Activated naive CD8-positive, alpha-beta T cell treated with anti-CD3 and anti-CD28 coated beads, Interleukin-2, amount 50 U/mL, for 24 hours (primary cell): ENCODE data around the gene SLC16A13.

Source experiments
- ATAC-seq: fragments of 150-1000 bp; cut with Tn5 transposase; one replicate; pipeline ENCODE4 v1.10.0; 2021
- DNase-seq: peaks from one replicate; pipeline ENCODE4 v3.0.0; 2021
- H3K27ac Mint-ChIP-seq: one replicate; pipeline ENCODE4 v1.8.0; 2021; ENCODE audit warnings: mild to moderate bottlenecking, mixed read lengths
- H3K27me3 Mint-ChIP-seq: one replicate; pipeline ENCODE4 v1.8.0; 2021; ENCODE audit warnings: mixed read lengths
- H3K36me3 Mint-ChIP-seq: one replicate; pipeline ENCODE4 v1.8.0; 2021; ENCODE audit warnings: low read depth, mixed read lengths
- H3K4me1 Mint-ChIP-seq: one replicate; pipeline ENCODE4 v1.8.0; 2021; ENCODE audit warnings: mixed read lengths
- H3K4me3 Mint-ChIP-seq: one replicate; pipeline ENCODE4 v1.8.0; 2021; ENCODE audit warnings: mild to moderate bottlenecking, moderate library complexity, mixed read lengths
- H3K9me3 Mint-ChIP-seq: one replicate; pipeline ENCODE4 v1.8.0; 2021; ENCODE audit warnings: mixed read lengths

SLC16A13 gene

DNA sequence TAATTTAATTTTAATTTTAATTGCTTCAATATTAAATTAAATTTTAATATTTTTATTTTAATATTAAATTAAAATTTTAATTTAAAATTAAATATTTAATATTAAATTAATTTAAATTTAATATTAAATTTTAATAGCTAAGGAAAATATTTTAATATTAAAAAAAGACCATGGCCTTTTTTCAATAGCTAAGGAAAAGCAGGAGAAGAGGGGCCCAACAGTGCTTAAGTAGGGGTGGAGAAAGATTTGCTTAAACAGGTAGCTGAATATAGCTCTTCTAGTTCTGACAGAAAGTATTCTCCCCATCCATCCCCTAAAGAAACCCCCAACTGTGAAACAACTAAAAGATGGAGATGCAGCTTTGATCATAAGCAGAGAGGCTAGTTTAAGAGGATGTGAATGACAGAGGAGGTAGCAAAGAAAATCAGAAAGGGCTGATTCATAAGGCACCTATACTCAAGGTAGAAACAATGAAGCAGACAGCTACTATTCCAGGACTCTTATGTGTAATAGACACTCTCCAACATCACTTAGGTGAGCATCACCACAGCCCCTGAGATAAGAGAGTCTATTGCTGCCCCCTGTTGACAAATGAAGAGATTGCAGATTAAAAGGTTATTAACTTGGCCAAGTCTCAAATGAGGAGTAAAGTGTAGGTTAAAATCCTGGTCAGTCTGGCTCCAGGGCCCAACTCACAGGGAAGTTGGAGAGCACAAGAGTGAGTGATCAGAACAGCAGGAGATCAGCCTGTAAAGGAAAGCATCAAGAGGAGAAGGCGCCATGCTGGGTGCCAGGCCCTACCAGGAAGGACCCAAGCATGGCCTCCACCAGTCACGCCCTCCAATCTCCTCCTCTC, 31.2 kb upstream of the SLC16A13 start:
- peaks cover 12% of the 10 kb centered on the region for H3K4me1 Mint-ChIP-seq
- DNase-seq (no peak), ATAC-seq (peak; percentile 95)
- no peaks in the 10 kb centered on the region for H3K9me3 Mint-ChIP-seq
- H3K27ac Mint-ChIP-seq = no peak overlapping the region
- H3K36me3 Mint-ChIP-seq = peaks cover 15% of the 10 kb centered on the region
- no peaks in the 10 kb centered on the region for H3K27me3 Mint-ChIP-seq
- H3K4me3 Mint-ChIP-seq = no peak overlapping the region

DNA sequence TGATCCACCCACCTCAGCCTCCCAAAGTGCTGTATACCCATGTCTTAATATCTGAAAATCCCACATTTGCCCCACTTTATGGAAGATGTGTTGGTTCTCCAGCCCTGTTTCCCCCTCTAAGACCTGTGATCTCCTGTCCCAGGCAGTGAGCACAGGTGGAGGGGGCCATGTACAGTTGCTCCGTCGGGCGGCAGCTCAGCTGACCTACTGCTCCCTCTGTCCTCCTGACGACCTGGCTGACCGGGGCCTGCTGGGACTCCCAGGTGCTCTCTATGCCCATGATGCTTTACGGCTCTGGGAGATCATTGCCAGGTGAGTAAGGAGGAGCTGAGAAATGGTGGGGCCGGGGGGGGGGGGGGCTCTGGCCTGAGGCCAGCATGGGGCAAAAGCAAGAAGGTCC, 30.1 kb upstream of the SLC16A13 start:
- DNase-seq (no peak), ATAC-seq (no peak)
- peaks cover 15% of the 10 kb centered on the region for H3K36me3 Mint-ChIP-seq
- H3K4me3 Mint-ChIP-seq = no peak overlapping the region
- H3K27me3 Mint-ChIP-seq = no peaks in the 10 kb centered on the region
- no peaks in the 10 kb centered on the region for H3K9me3 Mint-ChIP-seq
- H3K4me1 Mint-ChIP-seq = peaks cover 20% of the 10 kb centered on the region
- H3K27ac Mint-ChIP-seq = no peak overlapping the region

DNA sequence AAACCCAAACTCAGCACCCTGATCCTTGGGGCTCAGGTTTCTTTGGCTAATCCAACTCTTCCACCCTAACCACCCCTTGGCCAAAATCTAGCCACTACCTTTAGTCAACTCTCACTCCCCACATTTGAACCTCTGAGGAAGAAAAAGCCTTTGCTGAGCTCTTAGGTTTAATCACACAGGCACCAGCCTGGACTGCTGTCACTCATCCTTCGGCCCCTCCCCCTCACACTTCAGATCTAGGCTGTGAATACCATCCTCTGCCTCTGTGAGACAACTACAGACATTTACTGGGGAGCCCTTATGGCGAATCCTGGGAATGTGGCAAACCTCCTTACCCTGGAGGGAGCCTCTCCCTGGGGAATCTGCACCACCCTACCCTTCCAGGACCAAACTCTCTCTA, 28.7 kb upstream of the SLC16A13 start:
- H3K27me3 Mint-ChIP-seq = peaks cover under 1% of the 10 kb centered on the region
- H3K4me1 Mint-ChIP-seq = peaks cover 34% of the 10 kb centered on the region
- H3K36me3 Mint-ChIP-seq = peaks cover 9% of the 10 kb centered on the region
- ATAC-seq (no peak), DNase-seq (no peak)
- no peaks in the 10 kb centered on the region for H3K9me3 Mint-ChIP-seq
- H3K27ac Mint-ChIP-seq = no peak overlapping the region
- no peak overlapping the region for H3K4me3 Mint-ChIP-seq

- H3K4me1 Mint-ChIP-seq = peaks cover 45% of the 10 kb centered on the region
These were observed 25.3 kb upstream of the SLC16A13 start for GRCh38 chr17:7010523-7010922.

GRCh38 chr17:7011415-7011814, 24.4 kb upstream of the SLC16A13 start:
- peak overlapping the region; percentile 100 for H3K27ac Mint-ChIP-seq
- H3K9me3 Mint-ChIP-seq = no peaks in the 10 kb centered on the region
- ATAC-seq (no peak), DNase-seq (no peak)
- peaks cover 54% of the 10 kb centered on the region for H3K4me1 Mint-ChIP-seq
- H3K27me3 Mint-ChIP-seq = peaks cover 3% of the 10 kb centered on the region
- peaks cover 16% of the 10 kb centered on the region for H3K36me3 Mint-ChIP-seq
- H3K4me3 Mint-ChIP-seq = peak overlapping the region; percentile 90

More at GRCh38 chr17:7010523-7010922, 25.3 kb upstream of the SLC16A13 start:
- DNase-seq = no peak
- no peaks in the 10 kb centered on the region for H3K9me3 Mint-ChIP-seq
- peak overlapping the region; percentile 45 for H3K27ac Mint-ChIP-seq
- peaks cover 3% of the 10 kb centered on the region for H3K27me3 Mint-ChIP-seq
- peak overlapping the region; percentile 90 for H3K4me3 Mint-ChIP-seq
- peaks cover 16% of the 10 kb centered on the region for H3K36me3 Mint-ChIP-seq
- no peak for ATAC-seq

- DNase-seq (no peak), ATAC-seq (no peak)
- Mint-ChIP-seq H3K27ac (peak overlapping the region; percentile 100), H3K4me3 (peak overlapping the region; percentile 90), H3K27me3 (peaks cover 3% of the 10 kb centered on the region), H3K9me3 (no peaks in the 10 kb centered on the region), H3K36me3 (peaks cover 16% of the 10 kb centered on the region), H3K4me1 (peaks cover 59% of the 10 kb centered on the region)
These were observed 23.9 kb upstream of the SLC16A13 start for GRCh38 chr17:7011942-7012254.

GRCh38 chr17:7014261-7014994, 21.4 kb upstream of the SLC16A13 start:
- Mint-ChIP-seq H3K9me3 (no peaks in the 10 kb centered on the region), H3K27me3 (peaks cover 3% of the 10 kb centered on the region), H3K36me3 (peaks cover 20% of the 10 kb centered on the region), H3K4me1 (peaks cover 68% of the 10 kb centered on the region), H3K27ac (peak overlapping the region; percentile 100), H3K4me3 (peak overlapping the region; percentile 90)
- DNase-seq (peak; percentile 96), ATAC-seq (peak; percentile 87)

- H3K36me3 Mint-ChIP-seq = peaks cover 20% of the 10 kb centered on the region
- peaks cover 62% of the 10 kb centered on the region for H3K4me1 Mint-ChIP-seq
- peak overlapping the region; percentile 90 for H3K4me3 Mint-ChIP-seq
- ATAC-seq (peak; percentile 45), DNase-seq (peak; percentile 82)
- peaks cover 3% of the 10 kb centered on the region for H3K27me3 Mint-ChIP-seq
- H3K27ac Mint-ChIP-seq = peak overlapping the region; percentile 96
- H3K9me3 Mint-ChIP-seq = no peaks in the 10 kb centered on the region
These were observed 20.5 kb upstream of the SLC16A13 start for GRCh38 chr17:7014995-7015958.

GRCh38 chr17:7016418-7016817, 19.4 kb upstream of the SLC16A13 start:
- peak; percentile 41 for DNase-seq

GRCh38 chr17:7016886-7017826, 18.7 kb upstream of the SLC16A13 start:
- Mint-ChIP-seq H3K27ac (peak overlapping the region; percentile 52), H3K9me3 (no peaks in the 10 kb centered on the region), H3K4me3 (peak overlapping the region; percentile 40), H3K36me3 (peaks cover 19% of the 10 kb centered on the region), H3K4me1 (peaks cover 58% of the 10 kb centered on the region), H3K27me3 (peaks cover 2% of the 10 kb centered on the region)
- ATAC-seq (no peak), DNase-seq (no peak)

More at GRCh38 chr17:7016418-7016817, 19.4 kb upstream of the SLC16A13 start:
- peaks cover 20% of the 10 kb centered on the region for H3K36me3 Mint-ChIP-seq
- no peak for ATAC-seq
- no peaks in the 10 kb centered on the region for H3K9me3 Mint-ChIP-seq
- H3K27me3 Mint-ChIP-seq = peaks cover 3% of the 10 kb centered on the region
- peak overlapping the region; percentile 96 for H3K27ac Mint-ChIP-seq
- H3K4me3 Mint-ChIP-seq = peak overlapping the region; percentile 90
- H3K4me1 Mint-ChIP-seq = peaks cover 59% of the 10 kb centered on the region

GRCh38 chr17:7017827-7018200, 18.0 kb upstream of the SLC16A13 start:
- Mint-ChIP-seq H3K36me3 (peaks cover 17% of the 10 kb centered on the region), H3K4me1 (peaks cover 62% of the 10 kb centered on the region), H3K9me3 (no peaks in the 10 kb centered on the region), H3K27me3 (peaks cover 3% of the 10 kb centered on the region), H3K4me3 (peak overlapping the region; percentile 40), H3K27ac (peak overlapping the region; percentile 52)
- DNase-seq (peak; percentile 65), ATAC-seq (no peak)

DNA sequence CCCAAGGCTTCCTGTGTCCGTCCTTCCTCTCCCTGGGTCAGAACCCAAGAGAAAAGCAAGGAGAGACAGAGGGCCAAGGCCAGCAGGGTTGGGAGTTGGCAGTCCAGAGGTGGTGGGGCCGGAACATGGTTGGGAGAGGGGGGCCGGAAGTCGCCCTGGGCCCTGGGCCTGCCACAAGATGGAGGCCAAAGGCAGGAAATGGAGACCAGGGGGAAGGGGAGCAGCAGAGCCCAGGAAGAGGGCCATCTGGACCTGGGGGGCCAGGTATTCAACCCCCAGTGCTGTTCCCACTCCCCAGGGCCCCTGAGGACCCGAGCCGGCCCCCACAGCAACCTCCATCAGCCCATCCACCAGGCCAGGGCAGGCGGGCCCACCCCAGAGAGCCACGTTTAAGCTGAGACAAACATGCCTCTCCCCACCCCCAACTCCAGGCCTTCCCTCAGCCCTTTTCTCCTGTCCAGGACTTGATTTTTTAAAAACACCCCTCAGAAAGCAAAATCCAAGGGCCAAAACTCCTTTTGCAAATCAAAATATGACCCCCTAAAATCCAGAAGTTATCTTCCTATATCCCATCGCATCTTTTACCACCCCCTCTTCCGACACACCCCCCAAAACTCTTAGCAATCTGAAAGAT, 17.4 kb upstream of the SLC16A13 start:
- no peak for DNase-seq
- ATAC-seq = no peak
- Mint-ChIP-seq H3K36me3 (peaks cover 14% of the 10 kb centered on the region), H3K4me3 (no peak overlapping the region), H3K27ac (no peak overlapping the region), H3K9me3 (no peaks in the 10 kb centered on the region), H3K27me3 (peaks cover 9% of the 10 kb centered on the region), H3K4me1 (peaks cover 68% of the 10 kb centered on the region)

GRCh38 chr17:7019367-7019766, 16.4 kb upstream of the SLC16A13 start:
- H3K4me3 Mint-ChIP-seq = no peak overlapping the region
- no peak overlapping the region for H3K27ac Mint-ChIP-seq
- peaks cover 11% of the 10 kb centered on the region for H3K27me3 Mint-ChIP-seq
- no peak for ATAC-seq
- H3K4me1 Mint-ChIP-seq = peaks cover 70% of the 10 kb centered on the region
- peaks cover 8% of the 10 kb centered on the region for H3K36me3 Mint-ChIP-seq
- H3K9me3 Mint-ChIP-seq = no peaks in the 10 kb centered on the region
- DNase-seq = no peak
